Neural progenitor cell (in vitro differentiated cells): ENCODE measurements around the gene PLEK.

Experiments used
- EZH2 ChIP-seq: fragments of 200-600 bp; sonication (generic); IDR thresholded peaks from 2 replicates; pipeline ENCODE4 v1.6.1; 2017; ENCODE audit warnings: antibody characterized with exemption, mild to moderate bottlenecking, moderate library complexity
- EZH2phosphoT487 ChIP-seq: fragments of 200-600 bp; sonication (generic); IDR thresholded peaks from 2 replicates; pipeline ENCODE4 v1.6.1; 2017; ENCODE audit warnings: antibody characterized with exemption
- TF ChIP-seq, protein P1 (sequence below): fragments of 200-600 bp; sonication (generic); IDR thresholded peaks from 2 replicates; pipeline ENCODE4 v1.5.1; 2017; ENCODE audit warnings: antibody characterized with exemption, mild to moderate bottlenecking

DNA sequence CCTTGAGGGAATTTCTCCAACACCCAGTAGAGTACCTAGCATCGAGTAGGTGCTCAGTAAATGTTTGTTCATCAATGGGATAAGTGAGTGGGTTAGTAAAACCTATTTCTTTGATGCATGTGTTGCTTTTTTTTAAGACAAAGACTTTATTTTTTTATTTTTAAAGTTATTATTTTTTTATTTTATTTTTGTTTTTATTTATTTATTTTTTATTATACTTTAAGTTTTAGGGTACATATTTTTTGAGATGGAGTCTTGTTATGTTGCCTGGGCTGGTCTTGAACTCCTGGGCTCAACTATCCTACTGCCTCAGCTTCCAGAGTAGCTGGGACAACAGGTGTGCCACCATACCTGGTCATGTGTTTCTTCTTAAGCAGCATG, 20.8 kb downstream of the PLEK start:
- TF ChIP-seq, protein P1, sequence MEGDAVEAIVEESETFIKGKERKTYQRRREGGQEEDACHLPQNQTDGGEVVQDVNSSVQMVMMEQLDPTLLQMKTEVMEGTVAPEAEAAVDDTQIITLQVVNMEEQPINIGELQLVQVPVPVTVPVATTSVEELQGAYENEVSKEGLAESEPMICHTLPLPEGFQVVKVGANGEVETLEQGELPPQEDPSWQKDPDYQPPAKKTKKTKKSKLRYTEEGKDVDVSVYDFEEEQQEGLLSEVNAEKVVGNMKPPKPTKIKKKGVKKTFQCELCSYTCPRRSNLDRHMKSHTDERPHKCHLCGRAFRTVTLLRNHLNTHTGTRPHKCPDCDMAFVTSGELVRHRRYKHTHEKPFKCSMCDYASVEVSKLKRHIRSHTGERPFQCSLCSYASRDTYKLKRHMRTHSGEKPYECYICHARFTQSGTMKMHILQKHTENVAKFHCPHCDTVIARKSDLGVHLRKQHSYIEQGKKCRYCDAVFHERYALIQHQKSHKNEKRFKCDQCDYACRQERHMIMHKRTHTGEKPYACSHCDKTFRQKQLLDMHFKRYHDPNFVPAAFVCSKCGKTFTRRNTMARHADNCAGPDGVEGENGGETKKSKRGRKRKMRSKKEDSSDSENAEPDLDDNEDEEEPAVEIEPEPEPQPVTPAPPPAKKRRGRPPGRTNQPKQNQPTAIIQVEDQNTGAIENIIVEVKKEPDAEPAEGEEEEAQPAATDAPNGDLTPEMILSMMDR = no peak
- TF ChIP-seq EZH2phosphoT487 = no peak
- no peak for TF ChIP-seq EZH2
